GM18907 (cell line): Measurements from ENCODE around the gene KCNQ1.

ENCODE experiments used
- ATAC-seq: cut with Tn5 transposase; IDR thresholded peaks from one replicate; pipeline ENCODE4 v1.9.1; 2021; ENCODE audit warnings: mild to moderate bottlenecking, moderate library complexity; ENCODE audit not compliant: unreplicated experiment

KCNQ1 gene

GRCh38 chr11:2739531-2740274 lies 294.9 kb downstream of the KCNQ1 start:
- ATAC-seq = no peak

- no peak for ATAC-seq
These were observed 295.6 kb downstream of the KCNQ1 start for GRCh38 chr11:2740275-2740940.

- ATAC-seq = no peak
These were observed 296.2 kb downstream of the KCNQ1 start for GRCh38 chr11:2741006-2741376.

GRCh38 chr11:2741377-2742131 lies 296.7 kb downstream of the KCNQ1 start:
- no peak for ATAC-seq

GRCh38 chr11:2742201-2742600 lies 297.4 kb downstream of the KCNQ1 start:
- no peak for ATAC-seq

GRCh38 chr11:2742611-2743426 lies 298.0 kb downstream of the KCNQ1 start:
- ATAC-seq = no peak

- ATAC-seq = no peak
These were observed 298.8 kb downstream of the KCNQ1 start for GRCh38 chr11:2743427-2744110.

GRCh38 chr11:2744166-2744565 lies 299.4 kb downstream of the KCNQ1 start:
- ATAC-seq = no peak

- ATAC-seq = no peak
These were observed 300.7 kb downstream of the KCNQ1 start for GRCh38 chr11:2745511-2745910.

GRCh38 chr11:2746401-2747247 lies 301.8 kb downstream of the KCNQ1 start:
- no peak for ATAC-seq

GRCh38 chr11:2747248-2748027 lies 302.6 kb downstream of the KCNQ1 start:
- ATAC-seq = no peak

GRCh38 chr11:2748061-2748813 lies 303.4 kb downstream of the KCNQ1 start:
- ATAC-seq = no peak

GRCh38 chr11:2748814-2749554 lies 304.2 kb downstream of the KCNQ1 start:
- ATAC-seq = no peak

- ATAC-seq = no peak
These were observed 305.4 kb downstream of the KCNQ1 start for GRCh38 chr11:2750101-2750681.

- ATAC-seq = no peak
These were observed 306.1 kb downstream of the KCNQ1 start for GRCh38 chr11:2750682-2751522.
